H1 (cell line): ENCODE results near the gene CAPN10. TPM values are rescaled to one million over a fixed set of nuclear protein-coding genes. Genes with fewer than 3 reads are reported as not detected.

ENCODE experiments used
- CTCF ChIA-PET: fragments of 300-600 bp; sonication (Branson Sonifier 250); formaldehyde crosslinking; loops from one replicate; lab custom pipeline; 2021; ENCODE audit not compliant: partially characterized antibody; lab: Charles Lee
- POLR2A ChIA-PET: fragments of 300-600 bp; sonication (Branson Sonifier 250); formaldehyde crosslinking; loops from one replicate; lab custom pipeline; 2021; ENCODE audit warnings: inconsistent platforms; ENCODE audit not compliant: partially characterized antibody; lab: Charles Lee
- DNase-seq, 2 experiments: peaks; one replicate each; pipeline versions ENCODE4 v3.0.0 to v3.0.0-alpha.2; 2010 to 2022; ENCODE audit warnings: low spot score in 2 of 2, low read depth in 1 of 2, mixed read lengths in 1 of 2
- FAIRE-seq: peaks from 2 replicates; lab custom pipeline; 2011; peaks lifted over from hg19 to GRCh38; lab: Jason Lieb, UNC
- H2AFZ ChIP-seq: 2 replicates; pipeline ENCODE4 v1.8.1; 2012; ENCODE audit warnings: low read length, inconsistent platforms
- H2AK5ac ChIP-seq: 2 replicates; pipeline ENCODE4 v1.6.1; 2013; ENCODE audit warnings: low read depth, low read length
- H2BK120ac ChIP-seq: replicated peaks from 2 replicates; pipeline ENCODE3; 2013; ENCODE audit warnings: low read depth, low read length, inconsistent platforms
- H2BK12ac ChIP-seq: 2 replicates; pipeline ENCODE4 v1.6.1; 2013; ENCODE audit warnings: low read depth, low read length
- H2BK15ac ChIP-seq: 2 replicates; pipeline ENCODE4 v1.6.1; 2013; ENCODE audit warnings: low read length
- H2BK20ac ChIP-seq: 2 replicates; pipeline ENCODE4 v1.6.1; 2013; ENCODE audit warnings: low read length
- H2BK5ac ChIP-seq: 2 replicates; pipeline ENCODE4 v1.6.1; 2013; ENCODE audit warnings: low read depth, low read length
- H3K14ac ChIP-seq: 2 replicates; pipeline ENCODE4 v1.6.1; 2013; ENCODE audit warnings: inconsistent platforms; ENCODE audit not compliant: insufficient read length
- H3K18ac ChIP-seq: 2 replicates; pipeline ENCODE4 v1.6.1; 2013; ENCODE audit warnings: low read length; ENCODE audit errors: extremely low read depth
- H3K23ac ChIP-seq: 2 replicates; pipeline ENCODE4 v1.6.1; 2013; ENCODE audit warnings: inconsistent platforms; ENCODE audit not compliant: insufficient read length
- H3K23me2 ChIP-seq: 2 replicates; pipeline ENCODE4 v1.6.1; 2013; ENCODE audit warnings: low read depth, low read length
- H3K27ac ChIP-seq: 2 replicates; pipeline ENCODE4 v1.6.1; 2011; ENCODE audit warnings: low read depth, low read length, inconsistent platforms
- H3K27me3 ChIP-seq, 4 experiments: replicated peaks in 1 of 4; 1 replicate in 1 of 4; 2 replicates in 3 of 4; pipeline versions ENCODE4 v1.6.1 to v1.8.1; 2011 to 2013; ENCODE audit warnings: low read length in 3 of 4, mild to moderate bottlenecking in 3 of 4, inconsistent platforms in 2 of 4, mixed read lengths in 2 of 4, moderate library complexity in 1 of 4; ENCODE audit not compliant: control insufficient read depth in 3 of 4, insufficient read depth in 3 of 4; ENCODE audit errors: extremely low read depth in 1 of 4
- H3K36me3 ChIP-seq, 4 experiments: 2 replicates each; pipeline versions ENCODE4 v1.6.1 to v1.8.1; 2011 to 2013; ENCODE audit warnings: mild to moderate bottlenecking in 4 of 4, low read length in 3 of 4, moderate library complexity in 2 of 4, control low read depth in 1 of 4, inconsistent platforms in 1 of 4; ENCODE audit not compliant: insufficient read depth in 4 of 4, control insufficient read depth in 2 of 4
- H3K4ac ChIP-seq: replicated peaks from 2 replicates; pipeline ENCODE3; 2013; ENCODE audit warnings: low read length, low read depth, mixed read lengths, inconsistent platforms; ENCODE audit not compliant: insufficient read length
- H3K4me1 ChIP-seq, 4 experiments: replicated peaks in 1 of 4; 1 replicate in 1 of 4; 2 replicates in 3 of 4; pipeline versions ENCODE4 v1.6.1 to v1.8.1; 2011 to 2013; ENCODE audit warnings: low read length in 3 of 4, inconsistent platforms in 2 of 4, mixed read lengths in 1 of 4; ENCODE audit not compliant: insufficient read depth in 4 of 4, control insufficient read depth in 3 of 4
- H3K4me2 ChIP-seq, 2 experiments: 2 replicates each; pipeline versions ENCODE4 v1.6.1 to v1.8.1; 2011 to 2013; ENCODE audit warnings: low read depth in 2 of 2, low read length in 2 of 2, control low read depth in 1 of 2, inconsistent platforms in 1 of 2, mild to moderate bottlenecking in 1 of 2; ENCODE audit not compliant: insufficient read depth in 1 of 2
- H3K4me3 ChIP-seq, 4 experiments: fragments of 200-600, 300-600 bp in 1 of 4; sonication (generic), shearing (Covaris generic), sonication (Bioruptor Twin) in 1 of 4; 2 replicates each; pipeline versions ENCODE4 v1.5.1 to v1.8.1; 2011 to 2016; ENCODE audit warnings: low read length in 4 of 4, low read depth in 3 of 4, control low read depth in 2 of 4, inconsistent platforms in 2 of 4, mild to moderate bottlenecking in 2 of 4, mixed read lengths in 1 of 4, moderate library complexity in 1 of 4; ENCODE audit not compliant: insufficient read depth in 2 of 4; ENCODE audit errors: extremely low read depth in 1 of 4
- H3K56ac ChIP-seq: replicated peaks from 2 replicates; pipeline ENCODE3; 2013; ENCODE audit warnings: low read depth, mild to moderate bottlenecking, mixed read lengths, low read length, inconsistent platforms; ENCODE audit not compliant: insufficient read length
- H3K79me1 ChIP-seq: 2 replicates; pipeline ENCODE4 v1.6.1; 2013; ENCODE audit warnings: low read depth, low read length, control low read depth
- H3K79me2 ChIP-seq, 2 experiments: 2 replicates each; pipeline versions ENCODE4 v1.6.1 to v1.8.1; 2012 to 2013; ENCODE audit warnings: low read length in 2 of 2, mild to moderate bottlenecking in 2 of 2, inconsistent platforms in 1 of 2; ENCODE audit not compliant: insufficient read depth in 2 of 2, control insufficient read depth in 1 of 2
- H3K9ac ChIP-seq, 4 experiments: replicated peaks in 1 of 4; 1 replicate in 1 of 4; 2 replicates in 3 of 4; pipeline versions ENCODE4 v1.6.1 to v1.8.1; 2011 to 2013; ENCODE audit warnings: low read depth in 3 of 4, low read length in 3 of 4, control low read depth in 2 of 4, mild to moderate bottlenecking in 2 of 4, moderate library complexity in 2 of 4, inconsistent platforms in 1 of 4; ENCODE audit errors: extremely low read depth in 1 of 4
- H3K9me3 ChIP-seq, 2 experiments: 2 replicates each; pipeline versions ENCODE4 v1.6.1 to v1.8.1; 2012 to 2013; ENCODE audit warnings: mild to moderate bottlenecking in 2 of 2, moderate library complexity in 2 of 2, control low read depth in 1 of 2, inconsistent platforms in 1 of 2, low read depth in 1 of 2, low read length in 1 of 2, mixed read lengths in 1 of 2; ENCODE audit not compliant: insufficient read depth in 2 of 2
- H4K20me1 ChIP-seq, 2 experiments: replicated peaks in 1 of 2; 2 replicates each; pipeline versions ENCODE3 to v1.8.1; 2011 to 2013; ENCODE audit warnings: inconsistent platforms in 2 of 2, low read length in 2 of 2, mild to moderate bottlenecking in 1 of 2; ENCODE audit not compliant: insufficient read depth in 2 of 2, control insufficient read depth in 1 of 2
- H4K5ac ChIP-seq: 2 replicates; pipeline ENCODE4 v1.6.1; 2013; ENCODE audit warnings: low read length, low read depth, mixed read lengths, inconsistent platforms; ENCODE audit not compliant: insufficient read length
- H4K8ac ChIP-seq: 2 replicates; pipeline ENCODE4 v1.8.0; 2013; ENCODE audit warnings: mild to moderate bottlenecking, moderate library complexity, low read length, inconsistent platforms; ENCODE audit not compliant: insufficient read depth; ENCODE audit errors: extremely low read depth
- H4K91ac ChIP-seq: replicated peaks from 2 replicates; pipeline ENCODE3; 2013; ENCODE audit warnings: low read length, mixed read lengths, inconsistent platforms; ENCODE audit not compliant: insufficient read length
- CEBPB ChIP-seq: IDR thresholded peaks from 2 replicates; pipeline ENCODE4 v1.6.1; 2012; ENCODE audit warnings: low read depth, low read length
- CHD2 ChIP-seq: IDR thresholded peaks from 2 replicates; pipeline ENCODE4 v1.6.1; 2012; ENCODE audit warnings: low read length, improper control_type of control experiment
- KDM4A ChIP-seq: IDR thresholded peaks from one replicate; pipeline ENCODE4 v1.7.1; 2012; ENCODE audit warnings: low read depth, mild to moderate bottlenecking, moderate library complexity, low read length, inconsistent platforms; ENCODE audit not compliant: severe bottlenecking
- POLR2AphosphoS5 ChIP-seq: IDR thresholded peaks from 2 replicates; pipeline ENCODE4 v1.6.1; 2011; ENCODE audit warnings: low read depth, low read length
- SIN3A ChIP-seq, 2 experiments: IDR thresholded peaks in 1 of 2; conservative IDR thresholded peaks in 1 of 2; 2 replicates each; pipeline ENCODE4 v1.6.1; 2011 to 2012; ENCODE audit warnings: low read length in 2 of 2, improper control_type of control experiment in 1 of 2, low read depth in 1 of 2, mild to moderate bottlenecking in 1 of 2
- SP1 ChIP-seq: IDR thresholded peaks from 2 replicates; pipeline ENCODE4 v1.6.1; 2011; ENCODE audit warnings: low read depth, low read length
- SP4 ChIP-seq: IDR thresholded peaks from 2 replicates; pipeline ENCODE4 v1.6.1; 2012; ENCODE audit warnings: low read length, inconsistent platforms
- TAF1 ChIP-seq: IDR thresholded peaks from 2 replicates; pipeline ENCODE4 v1.6.1; 2011; ENCODE audit warnings: mild to moderate bottlenecking, low read depth, low read length
- TCF12 ChIP-seq: IDR thresholded peaks from 2 replicates; pipeline ENCODE4 v1.6.1; 2011; ENCODE audit warnings: low read depth, mild to moderate bottlenecking, low read length
- WGBS, 2 experiments: shearing (Covaris generic) in 1 of 2; methylation state at CpG; one replicate each; pipeline versions ENCODE4 v1.1.6 to v1.1.7; 2013 to 2015; ENCODE audit warnings: low lambda C conversion rate in 2 of 2, mixed read lengths in 2 of 2, inconsistent platforms in 1 of 2, low coverage in 1 of 2, missing lambda C conversion rate in 1 of 2; ENCODE audit not compliant: insufficient replicate concordance in 2 of 2, insufficient coverage in 1 of 2, insufficient read length in 1 of 2; ENCODE audit errors: extremely low coverage in 1 of 2, missing lambda C conversion rate in 1 of 2; 5-methylcytosine and 5-hydroxymethylcytosine counted together
- polyA plus RNA-seq, 7 experiments: library from polyadenylated mRNA; depleted of rRNA in 3 of 7; stranded (reverse) in 5 of 7; unstranded in 2 of 7; fragments of >200 nt in 5 of 7; fragments of 200-250 nt in 2 of 7; gene quantifications; 1 replicate in 5 of 7; 2 replicates in 1 of 7; 4 replicates in 1 of 7; pipeline versions ENCODE4 v1.2.1 to v1.2.3, GENCODE V29; 2011 to 2013; ENCODE audit warnings: missing spikeins in 2 of 7, mixed read lengths in 2 of 7
- total RNA-seq: library from RNA; stranded (reverse); fragmentation: NEBNext Ultra II Directional; extraction: Animal tissue kit (Norgen Biotek cat#: 25700); gene quantifications from 2 replicates; pipeline ENCODE4 v1.2.1, GENCODE V29; 2021

Gene CAPN10
- total and polyA plus RNA-seq, 2 of the 8 experiments (the other 6 are each of a cell fraction or from before 2014, with no cell fraction given): 30.7 to 39.8 TPM

GRCh38 chr2:240557808-240558207 is 28.7 kb upstream of the CAPN10 start, which contains the start of gene ANKMY1:
Gene ANKMY1, minus strand, starts transcription at chr2:240557988. Its CDS starts 653 bp downstream, at chr2:240557335.
- H2BK20ac ChIP-seq: no peak within 1 kb of the TSS
- H3K18ac ChIP-seq: no peak within 1 kb of the TSS; the same call in 1 of the 2 replicates
- DNase-seq (peak in 1 of 2 experiments; percentile 93), FAIRE-seq (no peak)
- no peaks in the 10 kb centered on the region for H3K9me3 ChIP-seq
- peaks cover 0 to 4% of the 10 kb centered on the region in 2 experiments for H4K20me1 ChIP-seq
- H4K8ac ChIP-seq: peak within 1 kb of the TSS; percentile 91
- no peak within 1 kb of the TSS for H3K27ac ChIP-seq
- H3K27me3 ChIP-seq: peaks cover 3 to 33% (median 22%) of the 10 kb centered on the region in 4 experiments
- H2BK120ac ChIP-seq: no peak within 1 kb of the TSS
- no peak within 1 kb of the TSS for H3K23ac ChIP-seq
- H3K9ac ChIP-seq: no peak within 1 kb of the TSS; a peak in 3 of 7 replicates
- peak within 1 kb of the TSS; percentile 6; the same call in 1 of the 2 replicates for H2AK5ac ChIP-seq
- H2BK12ac ChIP-seq: peak within 1 kb of the TSS; percentile 39; the same call in 1 of the 2 replicates
- no peak within 1 kb of the TSS for H2BK5ac ChIP-seq
- 0% methylated on average over 12 of the region's 47 CpGs; no CpG with 5 or more reads in 1 of the 2 experiments for WGBS, 2 experiments
- no peaks in the 10 kb centered on the region; a peak in 1 of 8 replicates for H3K36me3 ChIP-seq
- H3K4ac ChIP-seq: no peak within 1 kb of the TSS
- no peaks in the 10 kb centered on the region for H3K79me2 ChIP-seq
- H3K4me3 ChIP-seq: peak within 1 kb of the TSS; percentile 3 to 55 (median 11); a peak in 3 of 8 replicates
- peak within 1 kb of the TSS; percentile 41 for H4K91ac ChIP-seq
- ChIA-PET CTCF (interaction anchor here (1.0 to 2.4 kb wide), 3 partner anchors 8 to 108 kb away, joined by 5 to 11 read pairs (median 8); partner anchors contain the start of gene CAPN10), POLR2A (interaction anchor here (0.9 kb wide), 1 partner anchor 9 kb away, joined by 4 read pairs; no protein-coding TSS in a partner anchor)
- no peak within 1 kb of the TSS for H4K5ac ChIP-seq
- no peak within 1 kb of the TSS for H2BK15ac ChIP-seq
- no peak within 1 kb of the TSS for H2AFZ ChIP-seq
- no peak within 1 kb of the TSS for H3K14ac ChIP-seq
- peaks cover 0 to 16% (median 10%) of the 10 kb centered on the region in 4 experiments; a peak in 5 of 7 replicates for H3K4me1 ChIP-seq
- TF ChIP-seq CHD2 (peak; percentile 69; the same call in 1 of the 2 replicates), KDM4A (peak; percentile 6), SP1 (peak; percentile 66; the same call in 1 of the 2 replicates), TCF12 (no peak), SP4 (0 out of 2 replicates have a peak, but pooled peaks have one; percentile 32), SIN3A (conservative IDR thresholded peaks at IDR 0.05 in 1 of 2, IDR thresholded peaks at IDR 0.05 in 1 of 2; ENCODE audit: low read depth in 1 of 2, low read length in 2 of 2) (peak in 1 of 2 experiments; percentile 92; a peak in 2 of 4 replicates), CEBPB (no peak), POLR2AphosphoS5 (0 out of 2 replicates have a peak, but pooled peaks have one; percentile 17), TAF1 (no peak)
- 0 out of 2 replicates have a peak, but pooled peaks cover 2% of the 10 kb centered on the region for H3K79me1 ChIP-seq
- peak within 1 kb of the TSS; percentile 60 to 77 for H3K4me2 ChIP-seq
- peaks cover 4% of the 10 kb centered on the region; the same call in 1 of the 2 replicates for H3K23me2 ChIP-seq
- H3K56ac ChIP-seq: no peak within 1 kb of the TSS
